Measurements from ENCODE around the gene GOPC. TPM values are rescaled to one million over a fixed set of nuclear protein-coding genes. Genes with fewer than 3 reads are reported as not detected.

Gene GOPC
- total RNA-seq, 1 experiment from 2014 or later = 14.1 TPM

GRCh38 chr6:117552618-117553017 is 49.7 kb downstream of the GOPC start:
- no peak for DNase-seq
- Histone ChIP-seq H3K4me1 (replicated peaks; ENCODE audit: insufficient read depth) (peaks cover 44% of the 10 kb centered on the region), H3K27me3 (ENCODE audit: insufficient read depth, low read depth) (no peaks in the 10 kb centered on the region), H3K9me3 (ENCODE audit: insufficient read depth, low read depth) (no peaks in the 10 kb centered on the region), H3K36me3 (ENCODE audit: low read depth) (no peaks in the 10 kb centered on the region), H3K4me2 (no peak overlapping the region), H4K20me1 (ENCODE audit: insufficient read depth) (no peaks in the 10 kb centered on the region), H3F3A (ENCODE audit: insufficient read depth, low read depth) (peaks cover 30% of the 10 kb centered on the region), H3K4me3 (no peak overlapping the region), H3K79me2 (ENCODE audit: low read depth) (no peaks in the 10 kb centered on the region), H2AFZ (no peak overlapping the region), H3K9me2 (ENCODE audit: insufficient read depth) (no peaks in the 10 kb centered on the region), H3K27ac (no peak overlapping the region)
- CTCF ChIA-PET = no interaction called here
- POLR2A ChIA-PET (ENCODE audit: unreplicated experiment) = no interaction called here
- intact Hi-C loops (cut with micrococcal nuclease; ENCODE audit: unreplicated experiment) = no loop called here
- no peak for TF ChIP-seq CTCF (conservative IDR thresholded peaks at IDR 0.05)
- TF ChIP-seq EZH2 (IDR thresholded peaks at IDR 0.05; ENCODE audit: low read depth) = no peak
- no TSS peak for BruUV-seq (replicated peaks)

DNA sequence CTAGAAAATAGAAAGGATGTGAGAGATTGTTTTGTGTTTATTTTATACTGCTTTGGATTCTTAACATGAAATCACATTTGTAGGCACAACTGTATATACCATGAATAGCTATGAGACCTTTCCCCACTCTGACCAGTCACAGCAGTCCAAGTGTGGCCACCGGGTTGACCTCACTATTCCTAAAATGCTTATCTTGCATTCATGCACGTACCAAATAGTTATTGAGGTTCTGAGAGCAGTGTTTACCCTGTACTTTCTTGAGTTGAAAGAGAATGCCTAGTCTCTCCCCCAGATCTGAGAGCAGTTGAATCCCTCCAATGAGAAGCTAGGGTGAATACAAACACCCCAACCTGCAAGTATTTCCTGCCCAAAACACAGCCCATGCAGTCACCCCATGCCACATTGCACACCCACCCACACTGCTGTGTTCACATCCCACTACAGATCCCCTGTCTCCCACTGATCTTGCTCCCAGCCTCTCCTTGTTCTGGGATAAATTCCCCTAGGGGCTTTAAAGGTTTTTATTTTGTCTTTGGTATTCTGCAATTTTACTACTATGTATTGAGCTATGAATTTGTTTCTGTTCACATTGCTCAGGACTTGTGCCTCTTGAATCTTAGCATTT is 51.6 kb downstream of the GOPC start:
- Histone ChIP-seq H3K4me3 (no peak overlapping the region), H3K9me3 (ENCODE audit: insufficient read depth, low read depth) (no peaks in the 10 kb centered on the region), H3K36me3 (ENCODE audit: low read depth) (0 out of 2 replicates have a peak, but pooled peaks cover 8% of the 10 kb centered on the region), H3K4me1 (replicated peaks; ENCODE audit: insufficient read depth) (peaks cover 60% of the 10 kb centered on the region), H2AFZ (no peak overlapping the region), H3K79me2 (ENCODE audit: low read depth) (no peaks in the 10 kb centered on the region), H3K4me2 (peak overlapping the region; percentile 61), H3K9me2 (ENCODE audit: insufficient read depth) (no peaks in the 10 kb centered on the region), H3F3A (ENCODE audit: insufficient read depth, low read depth) (peaks cover 36% of the 10 kb centered on the region), H3K27me3 (ENCODE audit: insufficient read depth, low read depth) (no peaks in the 10 kb centered on the region), H4K20me1 (ENCODE audit: insufficient read depth) (no peaks in the 10 kb centered on the region), H3K27ac (no peak overlapping the region)
- CTCF ChIA-PET = no interaction called here
- intact Hi-C loops (cut with micrococcal nuclease; ENCODE audit: unreplicated experiment) = loop anchor here (1.0 kb wide), 1 partner anchor 101 kb away; no protein-coding TSS in a partner anchor
- POLR2A ChIA-PET (ENCODE audit: unreplicated experiment) = no interaction called here
- no TSS peak for BruUV-seq (replicated peaks)
- TF ChIP-seq CTCF (conservative IDR thresholded peaks at IDR 0.05) (no peak), EZH2 (IDR thresholded peaks at IDR 0.05; ENCODE audit: low read depth) (no peak)
- DNase-seq = no peak

GRCh38 chr6:117550078-117550600 is 52.2 kb downstream of the GOPC start:
- intact Hi-C loops (cut with micrococcal nuclease; ENCODE audit: unreplicated experiment) = loop anchor here (1.0 kb wide), 1 partner anchor 101 kb away; no protein-coding TSS in a partner anchor
- Histone ChIP-seq H3K9me3 (ENCODE audit: insufficient read depth, low read depth) (no peaks in the 10 kb centered on the region), H3K4me1 (replicated peaks; ENCODE audit: insufficient read depth) (peaks cover 60% of the 10 kb centered on the region), H3K4me3 (no peak overlapping the region), H3K79me2 (ENCODE audit: low read depth) (no peaks in the 10 kb centered on the region), H3F3A (ENCODE audit: insufficient read depth, low read depth) (peaks cover 36% of the 10 kb centered on the region), H3K36me3 (ENCODE audit: low read depth) (0 out of 2 replicates have a peak, but pooled peaks cover 8% of the 10 kb centered on the region), H3K27ac (peak overlapping the region; percentile 36; the same call in 1 of the 2 replicates), H3K9me2 (ENCODE audit: insufficient read depth) (no peaks in the 10 kb centered on the region), H4K20me1 (ENCODE audit: insufficient read depth) (no peaks in the 10 kb centered on the region), H2AFZ (no peak overlapping the region), H3K4me2 (peak overlapping the region; percentile 61), H3K27me3 (ENCODE audit: insufficient read depth, low read depth) (no peaks in the 10 kb centered on the region)
- peak in 1 of 2 experiments; percentile 79 for DNase-seq
- no TSS peak for BruUV-seq (replicated peaks)
- no peak for TF ChIP-seq CTCF (conservative IDR thresholded peaks at IDR 0.05)
- no peak for TF ChIP-seq EZH2 (IDR thresholded peaks at IDR 0.05; ENCODE audit: low read depth)
- ChIA-PET POLR2A (ENCODE audit: unreplicated experiment) (no interaction called here), CTCF (no interaction called here)

Data from PC-9 (cell line).